Testis (tissue), 3 donors: Measurements from ENCODE around the gene NPAS2. TPM values are rescaled to one million over a fixed set of nuclear protein-coding genes. Genes with fewer than 3 reads are reported as not detected.

Source experiments
- DNase-seq: peaks from one replicate; pipeline ENCODE4 v3.0.0-alpha.2; 2019
- H3K27ac ChIP-seq, 2 donors: fragments of 200-600 bp; sonication (generic); one replicate each; pipeline ENCODE4 v1.5.1; 2019
- H3K27me3 ChIP-seq: fragments of 200-600 bp; sonication (generic); one replicate; pipeline ENCODE4 v1.5.1; 2019
- H3K36me3 ChIP-seq: fragments of 200-600 bp; sonication (generic); one replicate; pipeline ENCODE4 v1.5.1; 2017; ENCODE audit warnings: low read depth; ENCODE audit errors: missing control alignments
- H3K4me1 ChIP-seq: fragments of 200-600 bp; sonication (generic); one replicate; pipeline ENCODE4 v1.5.1; 2019
- H3K4me3 ChIP-seq, 2 donors: fragments of 200-600 bp; sonication (generic); one replicate each; pipeline ENCODE4 v1.5.1; 2017 to 2019
- H3K9me3 ChIP-seq: fragments of 200-600 bp; sonication (generic); one replicate; pipeline ENCODE4 v1.5.1; 2017
- CTCF ChIP-seq, 3 experiments: fragments of 450-650 bp in 2 of 3; fragments of 200-600 bp in 1 of 3; sonication (generic) in 1 of 3; IDR thresholded peaks; one replicate each; pipeline ENCODE4 v1.5.1; 2016 to 2019; ENCODE audit warnings: antibody characterized with exemption in 3 of 3, mild to moderate bottlenecking in 2 of 3, moderate library complexity in 1 of 3
- POLR2A ChIP-seq: fragments of 450-650 bp; IDR thresholded peaks from one replicate; pipeline ENCODE4 v1.6.1; 2017; ENCODE audit warnings: antibody characterized with exemption, mild to moderate bottlenecking, moderate library complexity
- WGBS, 2 donors: methylation state at CpG; one replicate each; pipeline ENCODE4 v1.1.5; 2018; 5-methylcytosine and 5-hydroxymethylcytosine counted together
- intact Hi-C: fragments of 100-400 bp; cut with DNase I; formaldehyde crosslinking; loops from one replicate; pipeline ENCODE4 v1.15.1; 2023; ENCODE audit warnings: low total_unique reads
- polyA plus RNA-seq: library from polyadenylated mRNA; stranded (reverse); fragments of 350-450 nt; fragmentation: Illumina TruSeq; extraction: RNeasy Lipid Tissue Mini Kit (QIAGEN cat#74804); gene quantifications from one replicate; pipeline ENCODE4 v1.2.3, GENCODE V29; 2014; ENCODE audit warnings: low read depth, low replicate concordance; ENCODE audit not compliant: insufficient read depth
- total RNA-seq, 2 donors: library from RNA; depleted of rRNA; stranded (reverse); fragments of >200 nt; gene quantifications; one replicate each; pipeline ENCODE4 v1.2.3, GENCODE V29; 2016

Gene NPAS2
- total and polyA plus RNA-seq, 3 donors from 2014 or later = 20.4 to 64.2 (median 46.7) TPM

- Histone ChIP-seq H3K27me3 (no peaks in the 10 kb centered on the region), H3K27ac (peak overlapping the region; percentile 83 to 87), H3K4me1 (peaks cover 13% of the 10 kb centered on the region), H3K9me3 (no peaks in the 10 kb centered on the region), H3K4me3 (peak overlapping the region; percentile 85 to 96), H3K36me3 (no peaks in the 10 kb centered on the region)
- 1% methylated on average over 24 to 26 of the region's 26 CpGs for WGBS, 2 donors
- TF ChIP-seq POLR2A (no peak), CTCF (IDR thresholded peaks at IDR 0.05) (no peak)
- no peak for DNase-seq
- intact Hi-C loops = no loop called here
Observed at GRCh38 chr2:101002562-101003277, 182.8 kb downstream of the NPAS2 start.

DNA sequence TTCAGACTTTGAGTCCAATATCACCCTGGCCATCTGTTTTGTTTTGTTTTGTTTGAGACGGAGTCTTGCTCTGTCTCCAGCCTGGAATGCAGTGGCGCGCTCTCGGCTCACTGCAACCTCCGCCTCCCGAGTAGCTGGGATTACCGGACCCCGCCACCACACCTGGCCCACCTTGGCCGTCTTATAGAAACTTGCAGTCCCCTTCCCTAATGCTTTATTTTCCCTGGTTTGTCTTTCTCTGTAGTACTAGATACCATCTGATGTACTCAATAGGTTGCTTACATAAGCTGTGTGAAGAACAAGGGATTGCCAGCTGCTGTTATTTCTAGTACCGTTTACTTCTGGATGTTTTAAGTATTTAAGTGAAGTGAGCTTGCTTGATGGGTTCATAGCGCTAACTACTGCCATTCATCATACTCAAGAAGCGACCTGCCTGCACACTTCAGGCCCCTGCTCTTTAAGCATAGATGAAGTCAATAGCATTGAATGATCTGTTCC, 183.4 kb downstream of the NPAS2 start:
- Histone ChIP-seq H3K4me3 (peak overlapping the region; percentile 85 to 96), H3K36me3 (no peaks in the 10 kb centered on the region), H3K9me3 (no peaks in the 10 kb centered on the region), H3K27ac (peak overlapping the region in 1 of 2 donors; percentile 83), H3K27me3 (no peaks in the 10 kb centered on the region), H3K4me1 (peaks cover 13% of the 10 kb centered on the region)
- TF ChIP-seq POLR2A (no peak), CTCF (IDR thresholded peaks at IDR 0.05) (no peak)
- WGBS, 2 donors = 21 to 28% methylated on average over 12 of the region's 12 CpGs
- intact Hi-C loops = no loop called here
- DNase-seq = no peak

GRCh38 chr2:101004620-101005325, 184.8 kb downstream of the NPAS2 start:
- H3K36me3 ChIP-seq = no peaks in the 10 kb centered on the region
- H3K9me3 ChIP-seq = no peaks in the 10 kb centered on the region
- H3K4me3 ChIP-seq = no peak overlapping the region
- H3K27ac ChIP-seq = no peak overlapping the region
- TF ChIP-seq CTCF (IDR thresholded peaks at IDR 0.05) = no peak
- TF ChIP-seq POLR2A = no peak
- peaks cover 13% of the 10 kb centered on the region for H3K4me1 ChIP-seq
- WGBS, 2 donors = 88 to 92% methylated on average over 12 of the region's 12 CpGs
- H3K27me3 ChIP-seq = no peaks in the 10 kb centered on the region
- intact Hi-C loops = no loop called here
- DNase-seq = no peak

- Histone ChIP-seq H3K4me3 (no peak overlapping the region), H3K4me1 (peaks cover 13% of the 10 kb centered on the region), H3K36me3 (no peaks in the 10 kb centered on the region), H3K9me3 (no peaks in the 10 kb centered on the region), H3K27me3 (no peaks in the 10 kb centered on the region), H3K27ac (no peak overlapping the region)
- no peak for TF ChIP-seq POLR2A
- TF ChIP-seq CTCF (IDR thresholded peaks at IDR 0.05) = no peak
- no peak for DNase-seq
- intact Hi-C loops = no loop called here
- 74 to 77% methylated on average over 4 of the region's 4 CpGs for WGBS, 2 donors
Observed at GRCh38 chr2:101006065-101006715, 186.3 kb downstream of the NPAS2 start.
